DMS114 treated with DMSO at 0.1 percent for 48 hours (cell line): ENCODE measurements around the gene GSG1L.
"Not testable (repeated sequence)": the region's sequence is repeated elsewhere in the genome, so short reads cannot be mapped to it uniquely, and the experiment has no call there.

Source experiments
- DNase-seq: peaks from one replicate; lab custom pipeline; 2025; ENCODE audit not compliant: unreplicated experiment; lab: John Stamatoyannopoulos, UW

GSG1L gene

GRCh38 chr16:27954191-27954590 lies 109.3 kb downstream of the GSG1L start:
- DNase-seq, result no peak

DNA sequence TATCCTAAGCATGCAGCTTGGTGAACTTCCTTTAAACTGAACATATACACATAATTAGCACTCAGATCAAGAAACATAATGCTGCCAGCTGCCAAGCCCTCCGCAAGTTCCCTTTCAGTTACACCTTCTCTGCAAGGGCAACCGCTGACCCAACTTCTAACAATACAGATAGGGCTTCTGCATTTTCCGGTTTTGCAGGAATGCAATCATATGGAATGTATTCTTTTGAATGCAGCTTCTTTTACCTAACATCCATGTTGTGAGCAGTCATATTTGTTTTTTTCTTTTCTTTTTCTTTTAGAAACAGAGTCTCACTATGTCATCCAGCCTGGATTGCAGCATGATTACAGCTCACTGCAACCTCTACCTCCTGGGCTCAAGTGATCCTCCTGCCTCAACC lies 110.7 kb downstream of the GSG1L start:
- no peak for DNase-seq

- no peak for DNase-seq
Observed at GRCh38 chr16:27951489-27952120, 111.9 kb downstream of the GSG1L start.

DNA sequence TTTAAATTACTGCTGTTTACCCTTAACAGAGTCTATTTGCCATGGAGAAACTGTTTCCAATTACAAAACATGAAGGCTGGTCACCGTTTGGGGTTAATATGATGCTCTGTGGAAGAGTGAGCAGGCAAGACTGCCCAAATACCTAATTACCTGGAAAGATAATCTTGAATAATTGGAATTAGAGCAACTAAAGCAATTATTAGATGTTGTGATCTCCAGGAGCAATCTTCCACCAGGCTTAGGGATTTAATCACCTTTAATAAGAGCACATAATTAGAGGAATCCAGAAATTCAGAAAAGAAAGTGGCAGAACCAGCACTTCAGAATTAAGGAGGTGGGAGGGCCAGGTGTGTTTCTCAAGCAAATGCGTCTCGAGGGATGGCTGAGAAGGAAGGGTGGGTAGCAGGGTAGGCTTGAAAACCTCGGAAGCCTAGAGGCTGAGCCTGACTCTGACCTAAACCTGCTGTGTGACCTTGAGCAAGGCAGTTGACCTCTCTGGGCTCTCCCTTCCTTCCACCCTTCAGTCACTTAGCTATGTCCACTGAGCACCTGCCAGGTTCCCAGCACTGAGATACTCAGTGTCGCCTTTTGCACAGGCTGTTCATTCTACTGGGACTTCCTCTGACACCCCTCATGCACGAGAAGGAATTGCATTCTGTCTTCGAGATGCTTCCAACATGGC lies 113.2 kb downstream of the GSG1L start:
- DNase-seq, result no peak

DNA sequence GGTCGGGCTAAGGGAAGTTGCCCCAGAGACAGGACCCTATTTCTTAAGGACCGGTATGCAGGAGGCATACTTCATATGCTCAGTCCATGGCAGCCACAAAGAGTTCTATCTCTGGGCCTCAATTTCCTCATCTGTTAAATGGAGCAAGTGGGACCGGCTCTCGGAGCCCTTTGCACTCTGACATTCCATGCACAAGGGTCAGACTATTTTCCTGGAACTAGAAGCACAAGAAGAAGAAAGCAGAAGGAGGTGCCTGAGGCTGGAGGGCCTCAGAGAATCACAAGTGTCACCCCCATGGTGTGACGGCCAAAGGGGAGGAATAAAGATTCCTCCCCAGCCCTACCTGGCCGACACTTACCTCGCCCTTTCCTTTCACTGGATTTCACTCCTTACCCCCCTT lies 115.8 kb downstream of the GSG1L start:
- no peak for DNase-seq

- no peak for DNase-seq
Observed at GRCh38 chr16:27945233-27945973, 118.1 kb downstream of the GSG1L start.

DNA sequence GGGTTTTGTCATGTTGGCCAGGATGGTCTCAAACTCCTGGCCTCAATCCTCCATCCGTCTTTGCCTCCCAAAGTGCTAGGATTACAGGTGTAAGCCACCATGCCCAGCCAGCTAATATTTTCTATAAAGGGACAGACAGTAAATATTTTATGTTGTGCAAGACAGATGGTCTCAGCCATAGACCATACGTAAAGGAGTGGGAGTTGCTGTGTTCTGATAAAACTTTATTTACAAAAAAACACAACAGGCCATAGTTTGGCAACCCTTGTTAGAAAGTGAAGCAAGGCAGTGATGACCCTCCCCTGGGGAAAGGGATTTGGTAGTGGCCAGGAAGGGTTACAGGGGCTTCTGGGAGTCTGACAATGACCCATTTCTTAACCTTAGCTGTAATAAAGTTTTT lies 119.7 kb downstream of the GSG1L start:
- DNase-seq, result no peak

DNA sequence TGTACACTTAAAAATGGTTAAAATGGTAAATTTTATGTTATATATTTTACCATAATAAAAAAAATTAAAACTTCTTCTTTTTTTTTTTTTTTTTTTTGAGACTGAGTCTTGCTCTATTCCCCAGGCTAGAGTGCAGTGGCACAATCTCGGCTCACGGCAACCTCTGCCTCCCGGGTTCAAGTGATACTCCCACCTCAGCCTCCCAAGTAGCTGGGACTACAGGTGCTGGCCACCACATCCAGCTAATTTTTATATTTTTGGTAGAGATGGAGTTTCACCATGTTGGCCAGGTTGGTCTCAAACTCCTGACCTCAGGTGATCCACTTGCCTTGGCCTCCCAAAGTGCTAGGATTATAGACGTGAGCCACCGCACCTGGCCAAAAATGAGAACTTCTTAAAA lies 121.4 kb downstream of the GSG1L start:
- DNase-seq, result not testable (repeated sequence)

DNA sequence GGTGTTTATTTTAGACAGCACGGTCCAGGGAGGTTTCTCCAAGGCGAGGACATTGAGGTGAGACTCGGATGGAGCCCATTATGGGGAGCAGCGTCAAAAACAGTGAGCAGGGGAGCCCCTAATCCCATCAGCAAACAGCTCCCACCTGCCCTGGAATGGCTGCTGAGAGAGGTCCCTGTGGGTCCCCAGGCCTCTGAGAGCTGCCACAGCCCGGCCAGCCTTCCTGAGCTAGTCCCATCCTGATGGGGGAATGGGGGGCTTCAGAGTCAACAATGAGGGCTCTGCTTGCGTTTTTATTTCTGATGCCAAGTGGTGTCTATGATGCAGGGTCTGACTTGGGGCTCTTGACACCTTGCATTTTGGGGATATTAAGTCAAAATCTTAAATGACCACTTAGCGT lies 128.4 kb downstream of the GSG1L start:
- no peak for DNase-seq

DNA sequence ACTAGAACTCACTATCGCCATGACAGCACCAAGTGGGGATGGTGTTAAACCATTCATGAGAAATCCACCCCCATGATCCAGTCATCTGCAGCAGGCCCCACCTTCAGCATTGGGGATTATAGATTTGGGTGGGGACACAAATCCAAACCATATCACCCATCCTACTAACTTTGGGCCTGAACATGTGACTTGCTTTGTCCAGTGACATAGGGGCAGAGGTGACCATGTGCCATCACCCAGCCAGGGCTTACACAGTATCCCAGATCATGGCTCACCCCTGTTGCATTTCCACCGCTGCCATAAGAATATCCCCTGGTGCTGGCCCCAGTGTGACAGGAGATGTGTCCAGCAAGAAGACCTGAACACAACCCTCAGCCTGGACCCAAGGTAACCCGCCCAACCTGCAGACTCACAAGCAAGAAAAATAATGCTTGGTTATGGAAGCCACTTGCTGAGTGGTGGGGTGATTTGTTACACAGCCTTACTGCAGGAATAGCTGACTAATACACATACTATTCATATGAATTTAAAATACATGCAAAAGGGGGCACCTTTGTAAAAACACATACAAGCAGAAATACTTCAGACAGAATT lies 130.9 kb downstream of the GSG1L start:
- DNase-seq, result no peak

DNA sequence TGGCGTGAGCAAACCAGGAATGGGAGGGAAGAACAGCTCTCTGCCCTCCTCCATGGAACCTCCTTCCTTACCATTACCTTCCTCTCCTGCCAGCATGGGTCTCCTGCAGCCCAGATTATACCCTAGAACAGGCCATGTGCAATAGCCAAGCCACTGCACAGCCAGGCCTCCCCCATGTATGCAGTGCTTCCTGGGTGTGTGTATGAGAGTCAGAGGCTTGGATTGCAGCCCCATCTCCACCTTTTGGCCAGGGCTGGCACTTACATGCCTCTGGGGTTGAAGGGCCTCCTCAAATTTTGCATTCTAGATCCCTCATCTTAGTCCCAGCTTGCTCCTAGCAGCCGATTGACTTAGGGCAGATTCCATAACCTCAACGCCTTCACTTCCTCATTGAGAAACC lies 133.7 kb downstream of the GSG1L start:
- DNase-seq, result no peak

- no peak for DNase-seq
Observed at GRCh38 chr16:27928542-27928941, 135.0 kb downstream of the GSG1L start.

DNA sequence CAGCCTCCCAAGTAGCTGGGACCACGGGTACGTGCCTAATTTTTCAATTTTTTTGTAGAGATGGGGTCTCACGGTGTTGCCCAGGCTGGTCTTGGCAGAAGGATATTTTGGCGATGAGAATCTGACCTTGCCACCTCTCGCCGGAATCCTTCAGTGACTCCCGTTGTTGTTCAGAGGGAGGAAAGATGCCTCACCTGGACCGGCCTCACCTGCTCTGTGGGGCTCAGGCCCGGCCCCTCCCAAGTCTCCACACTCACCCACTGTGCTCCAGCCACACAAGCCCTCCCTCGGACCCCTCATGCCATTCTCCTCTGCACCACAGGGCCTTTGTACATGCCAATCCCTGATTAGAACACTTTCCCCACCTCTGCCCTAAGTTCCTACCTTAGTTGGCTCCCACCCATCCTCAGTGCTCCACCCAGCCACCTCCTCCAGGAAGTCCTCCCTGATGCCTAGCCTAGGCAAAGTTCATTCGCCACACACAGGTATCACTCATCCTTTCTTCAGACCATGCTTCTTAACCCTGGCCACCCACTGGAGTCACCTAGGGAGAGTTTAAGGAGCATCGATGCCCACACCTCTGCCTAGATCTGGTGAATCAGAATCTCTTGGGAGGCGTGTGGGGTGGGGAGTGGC lies 136.1 kb downstream of the GSG1L start:
- DNase-seq, result no peak

GRCh38 chr16:27925612-27926011 lies 137.9 kb downstream of the GSG1L start:
- no peak for DNase-seq

- DNase-seq, result no peak
Observed at GRCh38 chr16:27924411-27925118, 138.9 kb downstream of the GSG1L start.

GRCh38 chr16:27923751-27924150 lies 139.8 kb downstream of the GSG1L start:
- no peak for DNase-seq

DNA sequence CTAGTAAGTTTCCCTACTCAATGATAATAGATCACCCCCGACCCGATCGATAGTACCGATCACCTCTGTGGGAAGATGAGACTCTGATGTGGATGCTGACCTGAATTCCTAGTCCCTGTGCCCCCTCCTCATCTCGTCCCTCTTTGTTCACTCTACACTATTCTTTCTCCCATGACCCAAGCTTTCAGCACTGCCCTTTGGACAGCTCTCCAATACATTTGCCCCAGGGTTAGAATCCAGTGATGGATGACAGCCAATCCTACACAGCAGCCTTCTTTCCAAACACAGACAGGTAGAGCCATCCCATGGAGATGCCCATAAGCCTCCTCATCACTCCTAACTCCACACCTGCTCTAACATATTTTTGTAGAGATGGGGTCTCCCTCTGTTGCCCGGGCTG lies 141.1 kb downstream of the GSG1L start:
- no peak for DNase-seq

GRCh38 chr16:27921134-27921533 lies 142.4 kb downstream of the GSG1L start:
- no peak for DNase-seq

DNA sequence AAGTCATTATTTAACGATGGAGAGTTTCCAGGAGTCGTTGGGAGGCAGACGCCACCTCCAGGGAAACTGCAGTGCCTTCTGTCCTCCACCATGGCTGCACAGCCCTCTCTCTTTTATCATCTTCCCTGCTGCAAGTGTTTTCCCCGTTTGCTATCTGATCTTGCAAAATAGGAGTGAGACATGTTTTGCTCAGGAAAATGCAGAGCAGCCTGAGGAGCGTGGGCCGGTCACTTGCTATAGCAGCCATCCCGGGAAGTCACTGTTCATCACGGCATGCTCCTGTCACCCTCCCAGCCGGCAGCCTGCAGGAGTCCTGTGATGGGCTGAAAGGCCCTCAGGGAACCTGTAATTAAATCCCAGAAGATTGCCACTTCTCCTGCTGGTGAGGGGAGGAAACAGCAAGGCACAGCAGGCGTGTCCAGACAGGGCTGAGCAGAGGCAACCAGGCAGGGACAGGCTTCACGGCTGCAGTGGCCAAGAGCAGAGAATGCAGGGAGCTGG lies 143.1 kb downstream of the GSG1L start:
- DNase-seq, result no peak

- no peak for DNase-seq
Observed at GRCh38 chr16:27918755-27919154, 144.8 kb downstream of the GSG1L start.

DNA sequence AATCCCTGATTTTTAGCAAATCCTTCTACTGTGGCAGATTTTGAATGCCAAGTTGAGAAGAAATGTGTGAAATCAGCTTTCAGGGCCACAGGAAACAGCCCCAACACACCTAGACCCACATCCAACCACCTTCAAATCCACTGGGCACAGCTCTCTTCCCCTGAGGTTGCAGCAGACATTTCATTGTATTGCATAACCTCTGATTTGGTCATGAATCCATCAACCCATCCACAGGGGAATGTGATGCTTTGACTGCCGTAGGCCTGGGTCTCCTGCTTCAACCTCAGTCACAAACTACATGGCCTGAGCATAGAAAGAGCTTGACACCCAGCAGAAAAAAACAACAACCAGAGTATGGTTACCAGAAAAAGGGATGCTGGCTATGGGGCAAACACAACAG lies 145.6 kb downstream of the GSG1L start:
- DNase-seq, result no peak
